OCI-LY7 (cell line): ENCODE measurements around the gene CHST8.

ENCODE experiments used
- CTCF ChIP-seq: fragments of 200-600 bp; sonication (generic); conservative IDR thresholded peaks from 2 replicates; pipeline ENCODE4 v1.5.1; 2014; ENCODE audit warnings: mild to moderate bottlenecking, antibody characterized with exemption, low read length, moderate library complexity, mixed read lengths
- EZH2phosphoT487 ChIP-seq: fragments of 200-600 bp; sonication (generic); IDR thresholded peaks from 2 replicates; pipeline ENCODE4 v1.6.1; 2018; ENCODE audit warnings: low read depth, borderline replicate concordance, mild to moderate bottlenecking, mixed run types, antibody characterized with exemption, low read length, moderate library complexity, mixed read lengths

- no peak for TF ChIP-seq CTCF
- TF ChIP-seq EZH2phosphoT487, result no peak
Measured at GRCh38 chr19:33772858-33773180, 151.1 kb downstream of the CHST8 start.
